H7 (cell line): Measurements from ENCODE around the gene ABLIM2. TPM values are rescaled to one million over a fixed set of nuclear protein-coding genes. Genes with fewer than 3 reads are reported as not detected.

Experiments used
- DNase-seq: peaks from one replicate; pipeline ENCODE4 v3.0.0; 2012
- H3K27me3 ChIP-seq: 2 replicates; pipeline ENCODE4 v1.6.0; 2011; ENCODE audit warnings: mild to moderate bottlenecking, low read length; ENCODE audit not compliant: control insufficient read depth, insufficient read depth
- H3K36me3 ChIP-seq: replicated peaks from 2 replicates; pipeline ENCODE4 v1.5.1; 2011; ENCODE audit warnings: low read length; ENCODE audit not compliant: control insufficient read depth, insufficient read depth
- H3K4me3 ChIP-seq: 2 replicates; pipeline ENCODE4 v1.5.1; 2011; ENCODE audit warnings: low read depth, mild to moderate bottlenecking, control low read depth, low read length, moderate library complexity; ENCODE audit not compliant: insufficient read depth
- total RNA-seq: library from RNA; depleted of rRNA; stranded (reverse); fragments of >200 nt; shearing (Covaris generic); gene quantifications from 2 replicates; pipeline ENCODE4 v1.2.3, GENCODE V29; 2014; rRNA removed

The ABLIM2 gene
- total RNA-seq, result 1.6 and 1.9 TPM in 2 replicates

DNA sequence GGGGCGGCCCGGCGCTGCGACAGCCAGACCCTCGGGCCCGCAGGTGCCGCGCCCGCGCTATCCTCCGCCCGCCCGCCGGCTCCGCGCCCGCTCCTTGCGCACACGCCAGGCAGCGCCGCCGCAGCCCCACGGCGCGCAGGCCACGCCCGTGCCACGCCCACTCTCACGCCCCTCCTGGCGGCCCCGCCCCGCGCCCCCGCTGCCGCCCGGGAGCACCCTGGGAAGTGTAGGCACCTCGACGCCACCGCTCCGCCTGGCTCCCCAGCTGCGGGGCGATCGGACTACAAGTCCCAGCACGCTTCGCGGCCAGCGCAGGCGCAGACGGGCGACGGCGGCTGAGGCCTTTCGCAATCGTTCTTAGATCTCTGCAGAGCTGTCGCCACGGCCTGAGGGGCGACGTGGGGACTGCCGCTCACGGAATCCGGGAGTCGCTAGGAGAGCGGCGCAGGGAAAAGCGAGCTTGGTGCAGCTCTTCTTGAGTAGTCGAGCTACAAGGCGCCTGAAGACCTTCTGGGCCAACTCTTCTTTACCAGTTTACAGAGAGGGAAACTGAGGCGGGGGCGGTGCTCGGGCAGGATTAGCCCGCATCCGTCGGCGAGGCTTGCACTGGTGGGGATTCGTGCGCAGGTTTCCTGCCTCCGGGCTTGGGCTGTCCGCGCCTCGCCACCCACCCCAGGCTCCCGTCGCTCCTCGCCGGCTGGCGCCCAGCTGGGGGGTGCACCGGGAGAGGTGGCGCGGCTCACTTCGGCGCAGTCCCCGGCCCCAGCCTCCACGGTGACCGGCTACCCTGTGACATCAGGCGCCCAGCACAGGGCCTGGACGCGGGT, at the start of gene ABLIM2:
Gene ABLIM2, minus strand, starts transcription at position 104 of the 827 bp plus-strand sequence. CDS start 124 bp downstream, outside the sequence.
- H3K4me3 ChIP-seq, result peak within 1 kb of the TSS; percentile 72
- no peaks in the 10 kb centered on the region for H3K36me3 ChIP-seq
- DNase-seq, result peak; percentile 100
- peaks cover 38% of the 10 kb centered on the region for H3K27me3 ChIP-seq

DNA sequence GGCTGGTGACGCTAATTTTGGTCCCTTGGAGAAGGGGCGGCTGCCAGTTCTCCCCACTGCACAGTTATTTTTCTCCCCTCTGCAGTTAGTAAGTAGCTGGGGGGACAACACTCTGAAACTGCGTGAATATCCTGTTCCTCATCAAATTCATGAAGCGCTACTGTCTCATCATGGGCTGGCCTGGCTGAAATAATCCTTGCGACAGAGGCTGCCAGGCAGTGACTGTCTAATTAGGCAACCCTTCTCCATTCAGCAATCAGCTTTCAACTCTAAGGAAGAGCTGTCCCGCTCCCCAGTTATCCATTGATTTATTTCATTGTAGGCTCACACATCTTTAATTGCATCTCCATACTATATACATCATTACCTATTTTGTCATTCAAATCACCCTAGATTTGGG, 48.7 kb upstream of the ABLIM2 start:
- Histone ChIP-seq H3K4me3 (no peak overlapping the region), H3K36me3 (no peaks in the 10 kb centered on the region), H3K27me3 (no peaks in the 10 kb centered on the region)
- DNase-seq, result no peak

DNA sequence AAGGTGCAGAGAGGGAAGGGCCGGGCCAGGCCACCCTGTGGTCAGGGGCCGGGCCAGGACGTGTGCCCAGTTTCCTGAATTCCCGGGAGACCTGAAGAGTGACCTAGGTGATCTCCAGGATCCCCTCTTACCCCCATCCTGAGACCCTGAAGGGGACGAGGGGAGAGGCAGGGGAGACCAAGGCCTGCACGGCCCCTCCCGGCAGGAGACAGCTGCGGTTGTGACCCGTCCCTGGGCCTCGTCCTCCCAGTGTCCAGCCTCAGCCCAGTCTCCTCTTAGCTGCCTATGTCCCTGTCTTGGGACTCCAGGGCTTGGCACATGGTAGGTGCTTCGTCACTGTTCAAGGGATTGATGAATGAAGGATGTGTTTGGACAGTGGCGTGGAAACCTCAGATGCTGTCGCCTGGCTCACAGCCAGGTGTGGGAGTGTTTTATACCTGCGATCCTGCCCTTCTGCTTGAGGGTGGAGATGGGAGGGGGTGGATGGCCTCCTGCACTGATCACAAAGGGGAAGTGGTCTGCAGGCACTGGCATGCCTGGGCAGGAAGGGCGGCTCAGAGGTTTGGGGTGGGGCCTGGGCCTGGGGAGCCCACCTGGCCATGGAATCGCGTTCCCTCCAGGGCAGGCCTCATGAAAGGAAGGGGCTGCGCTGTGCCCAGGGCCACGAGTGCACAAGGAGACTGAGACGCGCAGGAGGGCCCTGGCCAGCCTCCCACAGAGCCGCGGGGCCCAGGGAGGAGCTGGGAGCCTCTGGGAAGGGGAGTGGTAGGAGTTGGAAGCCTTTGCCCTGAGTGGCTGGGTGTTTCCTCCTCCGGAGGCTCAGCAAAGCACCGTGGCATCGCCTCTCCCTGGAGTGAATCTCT, 47.4 kb upstream of the ABLIM2 start:
- Histone ChIP-seq H3K36me3 (no peaks in the 10 kb centered on the region), H3K27me3 (no peaks in the 10 kb centered on the region), H3K4me3 (no peak overlapping the region)
- no peak for DNase-seq

DNA sequence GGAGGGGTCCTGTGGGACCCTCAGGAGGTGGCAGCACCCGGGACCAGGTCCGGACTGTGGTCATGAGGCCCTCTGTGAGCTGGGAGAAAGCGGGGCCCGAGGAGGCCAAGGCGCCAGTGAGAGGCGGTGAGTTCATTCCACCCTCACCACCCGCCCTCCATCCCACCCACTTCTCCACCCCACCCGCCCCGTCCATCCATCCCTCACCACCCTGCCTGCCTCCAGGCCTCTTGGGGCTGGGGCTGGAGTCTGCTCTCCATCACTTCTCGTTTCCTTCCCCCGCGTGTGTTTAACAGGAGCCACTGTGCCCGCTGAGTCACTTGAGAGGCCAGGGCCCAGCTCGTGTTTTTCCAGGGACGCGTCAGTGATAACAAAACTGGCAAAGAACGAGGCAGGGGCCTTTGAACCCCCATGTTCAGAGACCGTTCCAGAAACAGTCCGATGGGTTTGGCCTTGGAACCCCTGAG, 46.7 kb upstream of the ABLIM2 start:
- H3K27me3 ChIP-seq, result no peaks in the 10 kb centered on the region
- no peak for DNase-seq
- no peaks in the 10 kb centered on the region for H3K36me3 ChIP-seq
- H3K4me3 ChIP-seq, result no peak overlapping the region

DNA sequence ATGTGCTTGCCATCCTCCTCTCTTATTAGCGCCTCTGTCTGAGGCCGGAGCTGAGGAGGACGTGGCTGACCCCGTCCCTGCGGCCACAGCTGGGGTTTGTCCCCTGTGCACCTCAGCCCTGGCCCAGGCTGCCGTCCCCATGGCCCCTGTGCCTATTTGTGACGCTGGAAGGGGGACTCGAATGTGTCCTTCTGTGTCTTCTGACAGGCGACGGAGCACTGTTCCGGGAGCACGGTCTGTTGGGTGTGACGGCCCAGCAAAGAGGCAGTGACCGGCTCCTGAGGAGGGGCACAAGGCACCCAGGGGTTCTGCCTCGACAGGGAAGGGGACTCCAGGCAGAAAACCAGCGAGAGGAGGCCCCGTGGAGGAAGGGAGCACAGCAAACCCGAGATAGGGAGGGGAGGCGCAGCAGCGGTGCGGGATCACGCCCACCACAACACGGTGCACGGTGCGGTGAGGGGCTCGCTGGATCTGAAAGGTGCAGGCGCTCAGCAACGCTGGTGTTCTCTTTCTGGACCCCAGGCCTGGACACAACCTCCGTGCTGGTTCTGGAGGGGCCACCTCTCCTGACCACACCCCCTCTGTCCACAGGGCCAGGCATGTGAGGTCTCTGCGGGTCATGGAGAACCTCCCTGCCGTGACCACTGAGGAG, 46.1 kb upstream of the ABLIM2 start:
- Histone ChIP-seq H3K4me3 (no peak overlapping the region), H3K36me3 (no peaks in the 10 kb centered on the region), H3K27me3 (no peaks in the 10 kb centered on the region)
- no peak for DNase-seq

DNA sequence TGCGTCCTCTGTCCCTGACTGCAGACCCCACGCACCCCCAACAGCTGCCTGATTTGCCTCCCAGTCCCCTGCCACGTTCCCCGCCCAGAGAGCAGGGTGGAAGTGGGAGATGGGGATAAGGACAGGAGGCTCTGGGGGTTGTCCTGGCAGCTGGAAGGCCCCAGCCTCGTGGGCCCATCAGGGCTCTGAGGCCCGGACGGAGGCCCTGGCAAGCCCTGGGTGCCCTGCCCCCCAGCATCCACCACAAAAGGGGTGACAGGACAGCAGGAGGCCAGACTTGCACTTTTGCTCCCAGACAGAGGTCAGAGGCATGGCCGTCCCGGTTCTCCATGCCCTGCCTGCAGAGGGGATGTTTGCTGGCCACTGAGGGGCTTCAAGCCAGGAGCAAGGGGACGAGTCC, 45.2 kb upstream of the ABLIM2 start:
- Histone ChIP-seq H3K36me3 (no peaks in the 10 kb centered on the region), H3K4me3 (no peak overlapping the region), H3K27me3 (no peaks in the 10 kb centered on the region)
- no peak for DNase-seq

DNA sequence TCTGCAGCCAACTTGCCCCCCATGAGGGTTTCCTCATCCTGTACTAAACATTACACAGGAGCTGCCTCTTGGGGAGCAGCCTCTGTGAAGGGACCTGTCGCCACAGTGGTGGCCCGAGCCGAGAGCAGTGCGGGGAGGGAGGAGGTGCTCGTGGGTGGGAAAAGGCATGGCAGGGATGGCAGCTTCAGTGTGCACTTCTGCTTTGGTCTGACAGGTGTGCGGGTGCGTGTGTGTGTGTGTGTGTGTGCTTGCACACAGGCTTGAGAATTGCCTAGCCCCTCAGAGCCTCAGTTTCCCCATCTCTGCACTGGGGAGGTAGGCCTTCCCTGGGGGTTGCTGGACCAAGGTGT, 44.4 kb upstream of the ABLIM2 start:
- Histone ChIP-seq H3K27me3 (no peaks in the 10 kb centered on the region), H3K36me3 (no peaks in the 10 kb centered on the region), H3K4me3 (no peak overlapping the region)
- DNase-seq, result no peak

DNA sequence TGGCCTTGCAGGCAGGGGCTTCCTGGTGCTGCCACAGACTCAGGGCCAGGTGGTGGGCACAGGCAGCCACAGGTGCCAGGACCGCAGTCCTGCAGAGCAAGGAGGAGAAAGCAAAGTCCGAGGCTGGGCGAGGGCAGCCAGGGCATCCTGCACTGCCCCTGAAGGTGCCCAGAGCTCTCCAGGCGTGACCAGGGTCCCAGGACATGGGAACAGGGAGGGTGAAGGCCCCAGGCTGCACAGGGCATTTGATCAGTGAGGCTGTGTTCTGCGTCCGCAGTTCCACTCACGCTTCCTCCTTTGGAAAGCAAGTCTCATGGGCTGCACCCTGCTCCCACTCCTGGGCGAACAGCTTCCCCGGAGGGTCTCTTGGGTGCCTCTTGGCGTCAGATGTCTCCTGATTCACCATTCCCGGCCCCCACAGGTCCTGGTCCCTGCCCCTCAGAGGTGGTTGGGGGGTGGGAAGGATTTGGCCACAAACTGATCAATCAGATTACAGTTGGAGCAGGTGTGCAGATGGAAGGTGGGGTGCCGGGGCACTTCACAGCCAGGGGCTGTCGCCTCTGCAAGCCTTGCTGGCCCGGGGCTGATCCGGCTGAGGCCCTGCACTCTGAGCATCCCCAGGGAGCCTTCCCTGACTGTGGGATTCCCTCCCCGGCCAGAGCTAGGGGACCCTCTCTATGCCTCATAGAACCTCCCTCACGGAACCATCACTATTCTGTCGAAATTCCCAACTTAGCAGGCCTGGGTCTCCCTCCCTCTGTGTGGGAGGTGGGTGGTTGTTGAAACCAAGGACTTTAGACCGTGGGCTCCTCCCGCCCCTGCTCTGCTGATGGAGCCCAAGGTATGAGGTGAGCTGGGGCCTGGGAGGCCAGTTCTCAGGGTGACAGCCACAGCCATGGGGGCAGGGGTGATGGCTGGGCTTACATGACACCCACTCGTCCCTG, 43.8 kb upstream of the ABLIM2 start:
- no peak overlapping the region for H3K4me3 ChIP-seq

DNA sequence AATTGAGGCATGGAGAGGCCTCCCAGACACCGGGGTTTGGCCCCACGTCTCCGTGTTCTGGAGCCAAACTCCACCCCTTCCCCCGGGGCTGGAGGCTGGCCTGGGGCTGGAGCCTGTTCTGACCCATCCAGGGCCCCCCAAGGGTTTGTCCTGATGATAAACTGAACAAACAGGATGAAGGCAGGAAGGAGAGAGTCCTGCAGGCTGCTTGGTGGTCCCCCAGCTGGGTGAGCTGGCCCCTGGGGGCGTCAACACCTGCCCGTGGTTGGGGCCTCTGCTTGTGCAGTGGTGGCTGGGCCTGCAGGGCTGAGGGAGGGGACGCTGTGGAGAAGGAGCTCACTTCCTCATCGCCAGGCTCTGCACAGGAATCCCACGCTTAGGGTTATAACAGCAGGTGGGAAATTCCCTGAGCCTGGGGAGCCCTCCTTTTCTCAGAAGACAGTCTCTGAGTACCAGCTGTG, 42.7 kb upstream of the ABLIM2 start:
- Histone ChIP-seq H3K36me3 (no peaks in the 10 kb centered on the region), H3K4me3 (no peak overlapping the region), H3K27me3 (no peaks in the 10 kb centered on the region)
- peak; percentile 70 for DNase-seq

More for the DNA sequence above, 43.8 kb upstream of the ABLIM2 start:
- Histone ChIP-seq H3K36me3 (no peaks in the 10 kb centered on the region), H3K27me3 (no peaks in the 10 kb centered on the region)
- DNase-seq, result no peak

DNA sequence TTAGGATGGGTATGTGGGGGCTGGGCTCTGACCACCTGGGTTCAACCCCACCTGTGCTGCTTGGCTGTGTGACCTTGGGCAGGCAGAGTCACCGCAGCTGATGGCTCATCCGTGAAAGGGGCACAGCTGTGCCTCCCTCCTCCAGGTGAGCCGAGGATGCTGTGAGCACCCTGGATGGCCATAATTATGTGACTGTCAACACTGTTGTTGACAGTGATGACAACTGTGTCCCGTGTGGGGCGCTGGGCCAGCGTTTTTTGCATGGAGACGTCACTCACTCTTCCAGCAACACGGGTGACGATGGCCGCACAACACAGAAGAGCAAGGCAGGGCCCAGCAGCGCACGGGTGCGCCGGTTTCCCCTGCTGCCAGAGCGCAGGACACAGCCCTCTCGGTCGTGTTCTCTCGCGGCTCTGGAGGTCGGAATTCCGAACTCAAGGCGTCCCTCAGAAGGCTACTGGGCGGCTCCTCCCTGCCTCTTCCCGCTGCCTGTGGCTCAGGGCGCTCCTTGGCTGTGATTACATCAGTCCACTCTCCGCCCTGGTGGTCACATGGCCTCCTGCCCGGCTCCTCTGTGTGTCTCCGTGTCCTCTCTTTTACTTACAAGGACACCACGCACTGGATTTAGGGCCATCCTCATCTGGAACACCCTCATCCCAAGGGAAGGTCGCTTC, 41.8 kb upstream of the ABLIM2 start:
- Histone ChIP-seq H3K36me3 (no peaks in the 10 kb centered on the region), H3K27me3 (no peaks in the 10 kb centered on the region), H3K4me3 (no peak overlapping the region)
- no peak for DNase-seq

DNA sequence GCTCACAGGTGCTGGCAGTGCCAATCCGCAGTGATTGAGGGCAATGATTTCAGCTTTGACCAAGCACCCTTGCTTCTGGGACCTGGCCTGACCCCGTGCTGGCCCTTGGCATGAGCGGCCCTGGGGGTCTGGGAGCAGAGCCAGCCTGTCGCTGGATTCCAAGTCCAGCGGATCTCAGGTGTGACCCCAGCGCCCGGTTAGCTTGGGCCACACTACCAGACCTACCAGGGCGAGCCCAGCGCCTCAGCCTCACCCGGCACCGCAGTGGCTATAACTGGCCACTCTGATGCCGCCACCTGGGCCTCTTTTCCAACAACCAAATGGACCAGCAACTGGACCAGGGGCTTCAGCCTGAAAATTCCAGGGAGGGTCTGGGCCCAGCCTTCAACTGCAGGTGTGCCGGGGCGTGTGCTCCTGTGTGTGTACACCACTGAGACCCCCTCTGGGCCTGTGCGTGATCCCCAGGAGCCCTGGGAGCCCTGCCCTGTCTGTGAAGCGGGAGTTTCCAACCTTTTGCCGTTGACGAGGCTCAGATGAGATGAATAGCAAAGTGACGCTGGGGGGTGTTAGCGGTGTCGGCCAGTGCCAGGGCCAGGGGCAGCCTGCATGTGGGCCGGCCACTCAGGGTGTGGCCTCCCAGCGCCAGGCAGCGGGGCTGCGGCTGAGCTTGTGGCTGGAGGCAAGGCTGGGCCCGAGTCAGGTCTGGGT, 41.1 kb upstream of the ABLIM2 start:
- no peak for DNase-seq
- H3K4me3 ChIP-seq, result no peak overlapping the region
- no peaks in the 10 kb centered on the region for H3K36me3 ChIP-seq
- H3K27me3 ChIP-seq, result no peaks in the 10 kb centered on the region

DNA sequence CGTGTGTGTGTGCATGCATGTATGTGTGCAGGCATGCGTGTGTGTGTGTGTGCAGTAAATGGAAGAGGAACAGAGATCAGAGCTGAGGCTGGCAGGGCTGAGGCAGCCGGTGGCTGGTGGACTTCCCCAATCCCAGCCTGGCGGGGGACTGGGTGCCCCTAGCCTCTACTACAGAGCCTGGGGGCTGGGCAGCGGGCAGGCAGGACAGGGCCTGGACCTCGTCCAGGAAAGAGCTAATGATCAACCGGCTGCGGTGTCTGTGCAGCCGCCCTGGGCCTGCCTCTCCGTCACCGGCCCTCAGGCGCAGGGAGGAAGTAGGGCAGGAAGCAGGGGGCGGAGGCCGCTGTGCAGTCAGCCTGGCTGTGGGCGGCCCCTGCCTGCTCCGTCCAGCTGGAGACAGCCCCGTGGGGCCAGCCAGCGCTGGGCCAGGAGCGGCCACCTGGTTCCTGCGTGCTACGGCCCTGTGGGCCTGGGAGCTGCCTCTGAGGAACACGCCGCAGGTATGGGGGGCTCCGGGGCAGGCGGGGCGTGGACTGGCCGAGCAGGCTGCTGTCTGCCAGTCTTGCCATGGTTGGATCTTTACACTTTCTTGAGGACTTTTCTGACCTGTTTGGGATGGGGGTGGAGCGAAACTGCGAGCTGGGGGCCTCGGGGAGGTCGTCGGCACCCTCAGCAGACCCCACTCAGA, 40.4 kb upstream of the ABLIM2 start, which contains the start of gene SH3TC1:
Gene SH3TC1, plus strand, starts transcription at position 385 of the 688 bp plus-strand sequence. CDS start 5,905 bp downstream, outside the sequence.
- Histone ChIP-seq H3K27me3 (no peaks in the 10 kb centered on the region), H3K36me3 (no peaks in the 10 kb centered on the region), H3K4me3 (no peak within 1 kb of the TSS)
- peak; percentile 80 for DNase-seq
